GM19438 (cell line): ENCODE measurements around the gene CREG2.

ENCODE experiments used
- ATAC-seq: cut with Tn5 transposase; IDR thresholded peaks from one replicate; pipeline ENCODE4 v1.9.1; 2021; ENCODE audit warnings: low read depth; ENCODE audit not compliant: unreplicated experiment

CREG2 gene

GRCh38 chr2:101310834-101311695, 76.2 kb downstream of the CREG2 start:
- no peak for ATAC-seq

- no peak for ATAC-seq
Measured at GRCh38 chr2:101310090-101310833, 77.0 kb downstream of the CREG2 start.

GRCh38 chr2:101308432-101309210, 78.7 kb downstream of the CREG2 start, which contains the start of gene RNF149:
RNF149 (minus strand) TSS chr2:101308701; CDS start chr2:101308588, 113 bp downstream.
- ATAC-seq: peak; percentile 64

- peak; percentile 15 for ATAC-seq
Measured at GRCh38 chr2:101307950-101308431, 79.3 kb downstream of the CREG2 start.

- no peak for ATAC-seq
Measured at GRCh38 chr2:101307503-101307902, 79.8 kb downstream of the CREG2 start.

GRCh38 chr2:101306410-101306809, 80.9 kb downstream of the CREG2 start:
- peak; percentile 2 for ATAC-seq

- no peak for ATAC-seq
Measured at GRCh38 chr2:101305492-101306078, 81.7 kb downstream of the CREG2 start.

GRCh38 chr2:101305035-101305434, 82.3 kb downstream of the CREG2 start:
- ATAC-seq: no peak

GRCh38 chr2:101303688-101304087, 83.6 kb downstream of the CREG2 start:
- no peak for ATAC-seq

GRCh38 chr2:101302016-101302415, 85.3 kb downstream of the CREG2 start:
- no peak for ATAC-seq

- no peak for ATAC-seq
Measured at GRCh38 chr2:101300836-101301235, 86.5 kb downstream of the CREG2 start.

GRCh38 chr2:101300164-101300563, 87.1 kb downstream of the CREG2 start:
- ATAC-seq: no peak

GRCh38 chr2:101299604-101300003, 87.7 kb downstream of the CREG2 start:
- no peak for ATAC-seq

- ATAC-seq: no peak
Measured at GRCh38 chr2:101297383-101297782, 89.9 kb downstream of the CREG2 start.

GRCh38 chr2:101296371-101296770, 90.9 kb downstream of the CREG2 start:
- ATAC-seq: no peak

- ATAC-seq: no peak
Measured at GRCh38 chr2:101295895-101296294, 91.4 kb downstream of the CREG2 start.
